PC-9 (cell line): Measurements from ENCODE around the gene PHLDA1.

Source experiments
- EZH2 ChIP-seq: fragments of 200-600 bp; sonication (generic); IDR thresholded peaks from 2 replicates; pipeline ENCODE4 v1.8.0; 2017; ENCODE audit warnings: antibody characterized with exemption, low read depth
- TF ChIP-seq, protein P1 (sequence below): fragments of 200-600 bp; sonication (generic); conservative IDR thresholded peaks from 2 replicates; pipeline ENCODE4 v1.6.1; 2017; ENCODE audit warnings: mixed run types, antibody characterized with exemption, mild to moderate bottlenecking, moderate library complexity

GRCh38 chr12:75976113-75976512 is 55.5 kb downstream of the PHLDA1 start:
- TF ChIP-seq, protein P1, sequence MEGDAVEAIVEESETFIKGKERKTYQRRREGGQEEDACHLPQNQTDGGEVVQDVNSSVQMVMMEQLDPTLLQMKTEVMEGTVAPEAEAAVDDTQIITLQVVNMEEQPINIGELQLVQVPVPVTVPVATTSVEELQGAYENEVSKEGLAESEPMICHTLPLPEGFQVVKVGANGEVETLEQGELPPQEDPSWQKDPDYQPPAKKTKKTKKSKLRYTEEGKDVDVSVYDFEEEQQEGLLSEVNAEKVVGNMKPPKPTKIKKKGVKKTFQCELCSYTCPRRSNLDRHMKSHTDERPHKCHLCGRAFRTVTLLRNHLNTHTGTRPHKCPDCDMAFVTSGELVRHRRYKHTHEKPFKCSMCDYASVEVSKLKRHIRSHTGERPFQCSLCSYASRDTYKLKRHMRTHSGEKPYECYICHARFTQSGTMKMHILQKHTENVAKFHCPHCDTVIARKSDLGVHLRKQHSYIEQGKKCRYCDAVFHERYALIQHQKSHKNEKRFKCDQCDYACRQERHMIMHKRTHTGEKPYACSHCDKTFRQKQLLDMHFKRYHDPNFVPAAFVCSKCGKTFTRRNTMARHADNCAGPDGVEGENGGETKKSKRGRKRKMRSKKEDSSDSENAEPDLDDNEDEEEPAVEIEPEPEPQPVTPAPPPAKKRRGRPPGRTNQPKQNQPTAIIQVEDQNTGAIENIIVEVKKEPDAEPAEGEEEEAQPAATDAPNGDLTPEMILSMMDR = no peak
- TF ChIP-seq EZH2 = no peak
